Endothelial cell (in vitro differentiated cells): ENCODE data around the gene ADARB2. TPM values are rescaled to one million over a fixed set of nuclear protein-coding genes. Genes with fewer than 3 reads are reported as not detected.
A peak's percentile ranks its signal among the peaks of the same experiment; 100 is the strongest.

Source experiments
- DNase-seq: peaks from one replicate; pipeline ENCODE4 v3.0.0; 2021; ENCODE audit warnings: low spot score
- H3K27ac Mint-ChIP-seq: one replicate; pipeline ENCODE4 v1.8.0; 2021; ENCODE audit warnings: mixed read lengths, inconsistent platforms; ENCODE audit not compliant: unreplicated experiment
- H3K27me3 Mint-ChIP-seq: one replicate; pipeline ENCODE4 v1.8.0; 2021; ENCODE audit warnings: mild to moderate bottlenecking, moderate library complexity, mixed read lengths, inconsistent platforms; ENCODE audit not compliant: unreplicated experiment
- H3K36me3 Mint-ChIP-seq: one replicate; pipeline ENCODE4 v1.8.0; 2021; ENCODE audit warnings: mild to moderate bottlenecking, low read depth, mixed read lengths, inconsistent platforms; ENCODE audit not compliant: unreplicated experiment
- H3K4me1 Mint-ChIP-seq: one replicate; pipeline ENCODE4 v1.8.0; 2021; ENCODE audit warnings: mild to moderate bottlenecking, mixed read lengths, inconsistent platforms; ENCODE audit not compliant: unreplicated experiment
- H3K4me3 Mint-ChIP-seq: one replicate; pipeline ENCODE4 v1.8.0; 2021; ENCODE audit warnings: mild to moderate bottlenecking, mixed read lengths, inconsistent platforms; ENCODE audit not compliant: unreplicated experiment
- H3K9me3 Mint-ChIP-seq: one replicate; pipeline ENCODE4 v1.8.0; 2021; ENCODE audit warnings: mixed read lengths, inconsistent platforms; ENCODE audit not compliant: unreplicated experiment
- CTCF ChIP-seq: fragments of 200-600 bp; sonication (generic); IDR thresholded peaks from one replicate; pipeline ENCODE4 v1.5.0; 2021; ENCODE audit warnings: antibody characterized with exemption; ENCODE audit not compliant: unreplicated experiment
- total RNA-seq: library from RNA; stranded (reverse); fragmentation: NEBNext Ultra II Directional; extraction: Animal tissue kit (Norgen Biotek cat#: 25700); gene quantifications from one replicate; pipeline ENCODE4 v1.2.1, GENCODE V29; 2021; ENCODE audit not compliant: unreplicated experiment

Gene ADARB2
- total RNA-seq, 1 donor from 2014 or later, result 54.9 TPM

GRCh38 chr10:1147810-1148209 is 589.5 kb downstream of the ADARB2 start:
- Mint-ChIP-seq H3K4me1 (no peaks in the 10 kb centered on the region), H3K36me3 (peaks cover 4% of the 10 kb centered on the region), H3K9me3 (peaks cover 5% of the 10 kb centered on the region), H3K4me3 (no peak overlapping the region), H3K27ac (no peak overlapping the region), H3K27me3 (peaks cover 2% of the 10 kb centered on the region)
- TF ChIP-seq CTCF, result no peak
- DNase-seq, result no peak

- peaks cover 5% of the 10 kb centered on the region for H3K9me3 Mint-ChIP-seq
- peaks cover 4% of the 10 kb centered on the region for H3K36me3 Mint-ChIP-seq
- no peaks in the 10 kb centered on the region for H3K27me3 Mint-ChIP-seq
- no peak overlapping the region for H3K4me3 Mint-ChIP-seq
- no peaks in the 10 kb centered on the region for H3K4me1 Mint-ChIP-seq
- TF ChIP-seq CTCF, result peak; percentile 30
- no peak overlapping the region for H3K27ac Mint-ChIP-seq
- peak; percentile 30 for DNase-seq
Observed at GRCh38 chr10:1142596-1142995, 594.7 kb downstream of the ADARB2 start.

GRCh38 chr10:1141701-1142100 is 595.6 kb downstream of the ADARB2 start:
- TF ChIP-seq CTCF, result no peak
- H3K27me3 Mint-ChIP-seq, result no peaks in the 10 kb centered on the region
- H3K9me3 Mint-ChIP-seq, result peaks cover 1% of the 10 kb centered on the region
- no peaks in the 10 kb centered on the region for H3K36me3 Mint-ChIP-seq
- no peaks in the 10 kb centered on the region for H3K4me1 Mint-ChIP-seq
- H3K27ac Mint-ChIP-seq, result no peak overlapping the region
- H3K4me3 Mint-ChIP-seq, result no peak overlapping the region
- DNase-seq, result no peak

- no peak for DNase-seq
- Mint-ChIP-seq H3K4me3 (no peak overlapping the region), H3K27me3 (no peaks in the 10 kb centered on the region), H3K27ac (no peak overlapping the region), H3K9me3 (no peaks in the 10 kb centered on the region), H3K4me1 (no peaks in the 10 kb centered on the region), H3K36me3 (no peaks in the 10 kb centered on the region)
- TF ChIP-seq CTCF, result no peak
Observed at GRCh38 chr10:1141261-1141660, 596.1 kb downstream of the ADARB2 start.

- H3K36me3 Mint-ChIP-seq, result no peaks in the 10 kb centered on the region
- H3K27ac Mint-ChIP-seq, result no peak overlapping the region
- H3K27me3 Mint-ChIP-seq, result no peaks in the 10 kb centered on the region
- no peak overlapping the region for H3K4me3 Mint-ChIP-seq
- no peak for TF ChIP-seq CTCF
- no peak for DNase-seq
- no peaks in the 10 kb centered on the region for H3K9me3 Mint-ChIP-seq
- H3K4me1 Mint-ChIP-seq, result no peaks in the 10 kb centered on the region
Observed at GRCh38 chr10:1138529-1138928, 598.8 kb downstream of the ADARB2 start.
